Upper lobe of left lung (tissue), 4 donors: Measurements from ENCODE around the gene LARGE1.

Source experiments
- CTCF ChIP-seq, 6 experiments: fragments of 450-650 bp in 4 of 6; fragments of 200-600 bp in 2 of 6; sonication (generic) in 2 of 6; IDR thresholded peaks; one replicate each; pipeline ENCODE4 v1.5.1; 2016 to 2019; ENCODE audit warnings: antibody characterized with exemption in 6 of 6
- EP300 ChIP-seq, 4 donors: sonication (generic); formaldehyde crosslinking; IDR thresholded peaks; one replicate each; pipeline ENCODE4 v1.5.1; 2017; ENCODE audit warnings: antibody characterized with exemption in 4 of 4, control low read depth in 2 of 4
- POLR2A ChIP-seq, 4 donors: fragments of 450-650 bp; IDR thresholded peaks; one replicate each; pipeline ENCODE4 v1.5.1; 2016 to 2017; ENCODE audit warnings: antibody characterized with exemption in 4 of 4, mild to moderate bottlenecking in 2 of 4
- POLR2AphosphoS5 ChIP-seq, 2 donors: sonication (generic); formaldehyde crosslinking; IDR thresholded peaks; one replicate each; pipeline ENCODE4 v1.5.1; 2017; ENCODE audit warnings: antibody characterized with exemption in 2 of 2

- TF ChIP-seq POLR2AphosphoS5 (IDR thresholded peaks at IDR 0.05): no peak
- TF ChIP-seq CTCF (IDR thresholded peaks at IDR 0.05): no peak
- TF ChIP-seq POLR2A (IDR thresholded peaks at IDR 0.05): no peak
- no peak for TF ChIP-seq EP300 (IDR thresholded peaks at IDR 0.05)
Measured at GRCh38 chr22:33429281-33429680, 491.0 kb downstream of the LARGE1 start.
